Measurements from ENCODE around the gene BCAS1.

DNA sequence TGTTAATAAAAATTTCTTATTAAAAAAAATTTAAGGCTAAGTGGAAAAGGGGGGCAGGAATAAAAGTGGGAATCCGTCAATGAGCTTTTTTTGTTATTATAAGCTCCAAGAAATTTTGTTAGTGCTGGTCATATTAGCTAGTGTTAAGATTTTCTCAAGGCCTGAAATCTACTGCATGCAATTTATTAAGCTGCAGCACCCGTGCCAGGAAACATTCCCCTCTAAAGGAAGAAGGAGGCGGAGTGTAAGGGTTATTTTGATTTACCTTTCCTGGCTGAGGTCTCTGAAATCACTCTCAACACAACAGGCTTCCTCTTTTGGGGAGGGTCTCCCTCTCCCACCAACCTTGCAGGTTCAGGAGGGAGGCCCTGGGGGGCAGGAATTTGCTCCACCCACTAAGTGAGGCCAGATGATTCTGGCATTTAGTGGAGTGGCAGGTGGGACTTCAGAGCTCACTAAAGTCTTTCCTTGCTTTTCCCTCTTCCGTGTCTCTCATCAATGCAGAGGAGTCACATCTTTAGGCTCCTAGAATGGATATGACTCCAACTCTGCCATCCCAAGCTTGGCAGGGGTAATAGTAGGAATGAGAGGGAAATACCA, 168.8 kb downstream of the BCAS1 start:
- TF ChIP-seq, protein P1, sequence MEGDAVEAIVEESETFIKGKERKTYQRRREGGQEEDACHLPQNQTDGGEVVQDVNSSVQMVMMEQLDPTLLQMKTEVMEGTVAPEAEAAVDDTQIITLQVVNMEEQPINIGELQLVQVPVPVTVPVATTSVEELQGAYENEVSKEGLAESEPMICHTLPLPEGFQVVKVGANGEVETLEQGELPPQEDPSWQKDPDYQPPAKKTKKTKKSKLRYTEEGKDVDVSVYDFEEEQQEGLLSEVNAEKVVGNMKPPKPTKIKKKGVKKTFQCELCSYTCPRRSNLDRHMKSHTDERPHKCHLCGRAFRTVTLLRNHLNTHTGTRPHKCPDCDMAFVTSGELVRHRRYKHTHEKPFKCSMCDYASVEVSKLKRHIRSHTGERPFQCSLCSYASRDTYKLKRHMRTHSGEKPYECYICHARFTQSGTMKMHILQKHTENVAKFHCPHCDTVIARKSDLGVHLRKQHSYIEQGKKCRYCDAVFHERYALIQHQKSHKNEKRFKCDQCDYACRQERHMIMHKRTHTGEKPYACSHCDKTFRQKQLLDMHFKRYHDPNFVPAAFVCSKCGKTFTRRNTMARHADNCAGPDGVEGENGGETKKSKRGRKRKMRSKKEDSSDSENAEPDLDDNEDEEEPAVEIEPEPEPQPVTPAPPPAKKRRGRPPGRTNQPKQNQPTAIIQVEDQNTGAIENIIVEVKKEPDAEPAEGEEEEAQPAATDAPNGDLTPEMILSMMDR (IDR thresholded peaks at IDR 0.05 in 4 of 5, conservative IDR thresholded peaks at IDR 0.05 in 1 of 5): no peak
- no peak for TF ChIP-seq POLR2A (IDR thresholded peaks at IDR 0.05)
